Measurements from ENCODE around the gene SEZ6L2.

Gene SEZ6L2

DNA sequence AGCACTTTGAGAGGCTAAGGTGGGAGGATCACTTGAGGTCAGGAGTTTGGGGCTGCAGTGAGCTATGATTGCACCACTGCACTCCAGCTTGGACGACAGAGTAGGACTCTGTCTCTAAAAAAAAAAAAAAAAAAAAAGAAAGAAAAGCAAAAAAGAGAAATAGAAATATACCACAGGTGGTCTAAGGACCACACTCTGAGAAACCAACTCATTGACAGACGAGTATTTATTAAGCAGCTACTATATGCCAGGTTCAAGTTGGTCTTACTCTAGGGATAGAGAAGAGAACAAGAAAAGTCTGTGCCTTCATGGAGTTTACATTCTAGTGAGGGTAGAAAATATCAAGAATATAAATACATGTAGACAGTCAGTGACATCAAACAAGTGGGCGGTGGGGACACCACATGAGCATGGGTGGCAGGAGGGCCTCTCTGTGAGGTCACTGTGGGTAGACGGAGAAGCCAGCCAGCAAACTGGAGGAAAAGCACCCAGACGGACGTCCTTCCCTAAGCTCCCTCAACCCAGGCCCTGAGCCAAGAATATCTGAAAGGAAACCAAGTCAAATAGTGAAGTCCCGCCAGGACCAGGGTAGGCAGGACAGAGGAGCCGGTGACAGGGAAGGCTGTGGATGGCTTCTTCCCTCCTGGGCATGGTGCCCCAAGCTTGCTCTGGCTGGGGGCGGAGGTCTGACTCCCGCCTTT, 41.1 kb downstream of the SEZ6L2 start:
- H3K4me3 ChIP-seq (ENCODE audit: severe bottlenecking) = no peak overlapping the region
- ATAC-seq (ENCODE audit: low read depth) (no peak), DNase-seq (ENCODE audit: low spot score) (no peak)
- peaks cover 6% of the 10 kb centered on the region for H3K36me3 ChIP-seq (ENCODE audit: low read depth)
- H3K27me3 ChIP-seq (ENCODE audit: insufficient read depth, poor library complexity, severe bottlenecking) = no peaks in the 10 kb centered on the region
- H3K4me1 ChIP-seq (ENCODE audit: insufficient read depth, poor library complexity, severe bottlenecking) = no peaks in the 10 kb centered on the region
- TF ChIP-seq CTCF (IDR thresholded peaks at IDR 0.05; ENCODE audit: poor library complexity, severe bottlenecking) = no peak
- H3K27ac ChIP-seq (ENCODE audit: poor library complexity, severe bottlenecking) = no peak overlapping the region
- H3K9me3 ChIP-seq (ENCODE audit: severe bottlenecking) = no peaks in the 10 kb centered on the region

- no peaks in the 10 kb centered on the region for H3K9me3 ChIP-seq (ENCODE audit: severe bottlenecking)
- DNase-seq (ENCODE audit: low spot score) (no peak), ATAC-seq (ENCODE audit: low read depth) (no peak)
- no peak for TF ChIP-seq CTCF (IDR thresholded peaks at IDR 0.05; ENCODE audit: poor library complexity, severe bottlenecking)
- no peak overlapping the region for H3K4me3 ChIP-seq (ENCODE audit: severe bottlenecking)
- peaks cover 6% of the 10 kb centered on the region for H3K36me3 ChIP-seq (ENCODE audit: low read depth)
- no peak overlapping the region for H3K27ac ChIP-seq (ENCODE audit: poor library complexity, severe bottlenecking)
- H3K27me3 ChIP-seq (ENCODE audit: insufficient read depth, poor library complexity, severe bottlenecking) = no peaks in the 10 kb centered on the region
- H3K4me1 ChIP-seq (ENCODE audit: insufficient read depth, poor library complexity, severe bottlenecking) = no peaks in the 10 kb centered on the region
Observed at GRCh38 chr16:29857133-29857760, 42.1 kb downstream of the SEZ6L2 start.

DNA sequence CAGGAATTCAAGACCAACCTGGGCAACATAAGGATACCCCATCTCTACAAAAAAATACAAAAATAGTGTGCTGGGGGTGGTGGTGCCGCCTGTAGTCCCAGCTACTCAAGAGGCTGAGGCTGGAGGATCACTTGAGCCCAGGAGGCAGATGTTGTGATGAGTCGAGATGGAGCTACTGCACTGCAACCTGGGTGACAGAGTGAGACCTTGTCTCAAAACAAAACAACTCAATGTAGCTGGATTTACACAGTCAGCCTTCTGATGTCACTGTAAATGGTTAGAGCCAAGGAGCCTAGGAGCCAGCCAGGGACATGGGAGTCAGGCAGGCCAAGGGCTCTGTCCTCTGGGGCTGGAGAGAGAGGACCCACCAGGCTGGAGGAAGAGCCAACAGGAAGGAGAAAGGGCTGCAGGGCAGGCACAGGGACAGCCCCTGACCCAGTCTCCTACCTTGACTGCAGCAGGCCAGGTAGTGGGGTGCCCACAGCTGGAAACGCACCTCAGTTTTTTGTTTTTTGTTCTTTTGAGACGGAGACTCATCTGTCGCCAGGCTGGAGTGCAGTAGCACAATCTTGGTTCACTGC, 44.7 kb downstream of the SEZ6L2 start:
- no peak for TF ChIP-seq CTCF (IDR thresholded peaks at IDR 0.05; ENCODE audit: poor library complexity, severe bottlenecking)
- H3K27ac ChIP-seq (ENCODE audit: poor library complexity, severe bottlenecking) = no peak overlapping the region
- H3K36me3 ChIP-seq (ENCODE audit: low read depth) = no peaks in the 10 kb centered on the region
- no peaks in the 10 kb centered on the region for H3K27me3 ChIP-seq (ENCODE audit: insufficient read depth, poor library complexity, severe bottlenecking)
- no peaks in the 10 kb centered on the region for H3K9me3 ChIP-seq (ENCODE audit: severe bottlenecking)
- DNase-seq (ENCODE audit: low spot score) = no peak
- H3K4me1 ChIP-seq (ENCODE audit: insufficient read depth, poor library complexity, severe bottlenecking) = no peaks in the 10 kb centered on the region
- H3K4me3 ChIP-seq (ENCODE audit: severe bottlenecking) = no peak overlapping the region
- peak; percentile 18; the same call in 1 of the 3 replicates for ATAC-seq (ENCODE audit: low read depth)

GRCh38 chr16:29852654-29853053, 46.7 kb downstream of the SEZ6L2 start:
- H3K4me1 ChIP-seq (ENCODE audit: insufficient read depth, poor library complexity, severe bottlenecking) = no peaks in the 10 kb centered on the region
- peaks cover 2% of the 10 kb centered on the region for H3K36me3 ChIP-seq (ENCODE audit: low read depth)
- TF ChIP-seq CTCF (IDR thresholded peaks at IDR 0.05; ENCODE audit: poor library complexity, severe bottlenecking) = no peak
- DNase-seq (ENCODE audit: low spot score) (no peak), ATAC-seq (ENCODE audit: low read depth) (no peak)
- no peaks in the 10 kb centered on the region for H3K27me3 ChIP-seq (ENCODE audit: insufficient read depth, poor library complexity, severe bottlenecking)
- no peak overlapping the region for H3K27ac ChIP-seq (ENCODE audit: poor library complexity, severe bottlenecking)
- H3K4me3 ChIP-seq (ENCODE audit: severe bottlenecking) = no peak overlapping the region
- H3K9me3 ChIP-seq (ENCODE audit: severe bottlenecking) = no peaks in the 10 kb centered on the region

- H3K27ac ChIP-seq (ENCODE audit: poor library complexity, severe bottlenecking) = no peak overlapping the region
- H3K27me3 ChIP-seq (ENCODE audit: insufficient read depth, poor library complexity, severe bottlenecking) = no peaks in the 10 kb centered on the region
- ATAC-seq (ENCODE audit: low read depth) = no peak
- peaks cover 18% of the 10 kb centered on the region for H3K36me3 ChIP-seq (ENCODE audit: low read depth)
- H3K4me1 ChIP-seq (ENCODE audit: insufficient read depth, poor library complexity, severe bottlenecking) = no peaks in the 10 kb centered on the region
- no peak overlapping the region for H3K4me3 ChIP-seq (ENCODE audit: severe bottlenecking)
- no peak for TF ChIP-seq CTCF (IDR thresholded peaks at IDR 0.05; ENCODE audit: poor library complexity, severe bottlenecking)
- H3K9me3 ChIP-seq (ENCODE audit: severe bottlenecking) = no peaks in the 10 kb centered on the region
- DNase-seq (ENCODE audit: low spot score) = no peak
Observed at GRCh38 chr16:29850998-29851397, 48.4 kb downstream of the SEZ6L2 start.
